ENCODE results near the gene DOCK2. TPM values are rescaled to one million over a fixed set of nuclear protein-coding genes. Genes with fewer than 3 reads are reported as not detected.

The DOCK2 gene
- total RNA-seq, 1 experiment from 2014 or later, result not detected

- intact Hi-C loops (cut with micrococcal nuclease; ENCODE audit: unreplicated experiment), result loop anchor here (1.0 to 2.0 kb wide), 4 partner anchors 50 to 321 kb away; no protein-coding TSS in a partner anchor
- Mint-ChIP-seq H3K4me3 (ENCODE audit: low read depth, unreplicated experiment) (no peak overlapping the region), H3K36me3 (ENCODE audit: insufficient read depth, unreplicated experiment) (no peaks in the 10 kb centered on the region), H3K9me3 (ENCODE audit: low read depth, unreplicated experiment) (no peaks in the 10 kb centered on the region), H3K27ac (ENCODE audit: unreplicated experiment) (no peak overlapping the region), H3K27me3 (ENCODE audit: unreplicated experiment) (peaks cover 59% of the 10 kb centered on the region), H3K4me1 (ENCODE audit: low read depth, unreplicated experiment) (peaks cover 5% of the 10 kb centered on the region)
- CTCF ChIA-PET, result interaction anchor here (1.0 to 3.9 kb wide), 3 partner anchors 18 to 116 kb away, joined by 3 to 26 read pairs (median 15); no protein-coding TSS in a partner anchor
- peak; percentile 83 for DNase-seq
- no TSS peak for BruUV-seq (replicated peaks)
- peak; percentile 80 for TF ChIP-seq CTCF (IDR thresholded peaks at IDR 0.05; ENCODE audit: unreplicated experiment)
These were observed 463.2 kb downstream of the DOCK2 start for GRCh38 chr5:170100066-170100943.

- no TSS peak for BruUV-seq (replicated peaks)
- H3K9me3 Mint-ChIP-seq (ENCODE audit: low read depth, unreplicated experiment), result no peaks in the 10 kb centered on the region
- H3K4me3 Mint-ChIP-seq (ENCODE audit: low read depth, unreplicated experiment), result no peak overlapping the region
- H3K27ac Mint-ChIP-seq (ENCODE audit: unreplicated experiment), result no peak overlapping the region
- intact Hi-C loops (cut with micrococcal nuclease; ENCODE audit: unreplicated experiment), result no loop called here
- peaks cover 36% of the 10 kb centered on the region for H3K27me3 Mint-ChIP-seq (ENCODE audit: unreplicated experiment)
- no peaks in the 10 kb centered on the region for H3K36me3 Mint-ChIP-seq (ENCODE audit: insufficient read depth, unreplicated experiment)
- no peak for DNase-seq
- TF ChIP-seq CTCF (IDR thresholded peaks at IDR 0.05; ENCODE audit: unreplicated experiment), result no peak
- peaks cover 10% of the 10 kb centered on the region for H3K4me1 Mint-ChIP-seq (ENCODE audit: low read depth, unreplicated experiment)
- CTCF ChIA-PET, result interaction anchor here (2.6 kb wide), 1 partner anchor 81 kb away, joined by 11 read pairs; no protein-coding TSS in a partner anchor
These were observed 466.4 kb downstream of the DOCK2 start for GRCh38 chr5:170103447-170103846.

GRCh38 chr5:170104299-170104698 is 467.2 kb downstream of the DOCK2 start:
- peaks cover 10% of the 10 kb centered on the region for H3K4me1 Mint-ChIP-seq (ENCODE audit: low read depth, unreplicated experiment)
- no peaks in the 10 kb centered on the region for H3K36me3 Mint-ChIP-seq (ENCODE audit: insufficient read depth, unreplicated experiment)
- H3K27ac Mint-ChIP-seq (ENCODE audit: unreplicated experiment), result no peak overlapping the region
- DNase-seq, result no peak
- intact Hi-C loops (cut with micrococcal nuclease; ENCODE audit: unreplicated experiment), result no loop called here
- no peaks in the 10 kb centered on the region for H3K9me3 Mint-ChIP-seq (ENCODE audit: low read depth, unreplicated experiment)
- H3K27me3 Mint-ChIP-seq (ENCODE audit: unreplicated experiment), result peaks cover 33% of the 10 kb centered on the region
- BruUV-seq (replicated peaks), result no TSS peak
- CTCF ChIA-PET, result interaction anchor here (0.7 to 2.6 kb wide), 2 partner anchors 16 to 80 kb away, joined by 4 to 11 read pairs; no protein-coding TSS in a partner anchor
- no peak overlapping the region for H3K4me3 Mint-ChIP-seq (ENCODE audit: low read depth, unreplicated experiment)
- TF ChIP-seq CTCF (IDR thresholded peaks at IDR 0.05; ENCODE audit: unreplicated experiment), result no peak

- no peaks in the 10 kb centered on the region for H3K36me3 Mint-ChIP-seq (ENCODE audit: insufficient read depth, unreplicated experiment)
- H3K27me3 Mint-ChIP-seq (ENCODE audit: unreplicated experiment), result peaks cover 32% of the 10 kb centered on the region
- H3K4me1 Mint-ChIP-seq (ENCODE audit: low read depth, unreplicated experiment), result peaks cover 10% of the 10 kb centered on the region
- H3K4me3 Mint-ChIP-seq (ENCODE audit: low read depth, unreplicated experiment), result no peak overlapping the region
- TF ChIP-seq CTCF (IDR thresholded peaks at IDR 0.05; ENCODE audit: unreplicated experiment), result no peak
- no peak for DNase-seq
- no peaks in the 10 kb centered on the region for H3K9me3 Mint-ChIP-seq (ENCODE audit: low read depth, unreplicated experiment)
- no peak overlapping the region for H3K27ac Mint-ChIP-seq (ENCODE audit: unreplicated experiment)
- BruUV-seq (replicated peaks), result no TSS peak
- CTCF ChIA-PET, result interaction anchor here (0.7 to 2.6 kb wide), 2 partner anchors 16 to 80 kb away, joined by 4 to 11 read pairs; no protein-coding TSS in a partner anchor
- intact Hi-C loops (cut with micrococcal nuclease; ENCODE audit: unreplicated experiment), result no loop called here
These were observed 467.6 kb downstream of the DOCK2 start for GRCh38 chr5:170104710-170105109.

All from Calu3 (cell line).